ENCODE data around the gene MEF2A. TPM values are rescaled to one million over a fixed set of nuclear protein-coding genes. Genes with fewer than 3 reads are reported as not detected.

MEF2A gene
- total RNA-seq, 4 donors from 2014 or later = 55.3 to 155 (median 105) TPM

- Histone ChIP-seq H3K27ac (peak overlapping the region in 1 of 3 donors; percentile 6), H3K9me3 (no peaks in the 10 kb centered on the region), H3K4me3 (replicated peaks in 1 of 3) (no peak overlapping the region), H3K4me1 (peaks cover 32 to 35% of the 10 kb centered on the region in 2 donors), H3K27me3 (no peaks in the 10 kb centered on the region), H3K36me3 (no peaks in the 10 kb centered on the region)
- intact Hi-C loops (cut with DNase I) = no loop called here
- 77 to 80% methylated on average over 9 of the region's 9 CpGs for WGBS, 2 donors
- DNase-seq = no peak
- TF ChIP-seq POLR2A (IDR thresholded peaks at IDR 0.05) (no peak), CTCF (IDR thresholded peaks at IDR 0.05) (no peak)
Observed at GRCh38 chr15:99568625-99569352, 3.0 kb downstream of the MEF2A start.

GRCh38 chr15:99571299-99571698, 5.5 kb downstream of the MEF2A start:
- no peaks in the 10 kb centered on the region for H3K9me3 ChIP-seq
- H3K4me1 ChIP-seq = peaks cover 23 to 28% of the 10 kb centered on the region in 2 donors
- H3K4me3 ChIP-seq (replicated peaks in 1 of 3) = no peak overlapping the region
- intact Hi-C loops (cut with DNase I) = no loop called here
- no peak for DNase-seq
- no peak for TF ChIP-seq POLR2A (IDR thresholded peaks at IDR 0.05)
- no peak for TF ChIP-seq CTCF (IDR thresholded peaks at IDR 0.05)
- H3K27me3 ChIP-seq = no peaks in the 10 kb centered on the region
- H3K27ac ChIP-seq = no peak overlapping the region
- H3K36me3 ChIP-seq = no peaks in the 10 kb centered on the region
- 89 to 92% methylated on average over 3 of the region's 3 CpGs for WGBS, 2 donors

- H3K4me3 ChIP-seq (replicated peaks in 1 of 3) = no peak overlapping the region
- no peak overlapping the region for H3K27ac ChIP-seq
- H3K36me3 ChIP-seq = no peaks in the 10 kb centered on the region
- H3K27me3 ChIP-seq = no peaks in the 10 kb centered on the region
- H3K9me3 ChIP-seq = no peaks in the 10 kb centered on the region
- WGBS, 2 donors = 86 to 90% methylated on average over 4 of the region's 4 CpGs
- DNase-seq = no peak
- intact Hi-C loops (cut with DNase I) = no loop called here
- no peak for TF ChIP-seq POLR2A (IDR thresholded peaks at IDR 0.05)
- no peak for TF ChIP-seq CTCF (IDR thresholded peaks at IDR 0.05)
- H3K4me1 ChIP-seq = peaks cover 9 to 26% of the 10 kb centered on the region in 2 donors
Observed at GRCh38 chr15:99574048-99574447, 8.3 kb downstream of the MEF2A start.

- Histone ChIP-seq H3K4me1 (peaks cover 9 to 30% of the 10 kb centered on the region in 2 donors), H3K9me3 (no peaks in the 10 kb centered on the region), H3K27me3 (no peaks in the 10 kb centered on the region), H3K27ac (no peak overlapping the region), H3K36me3 (no peaks in the 10 kb centered on the region), H3K4me3 (replicated peaks in 1 of 3) (no peak overlapping the region)
- intact Hi-C loops (cut with DNase I) = no loop called here
- WGBS, 2 donors = 94 to 95% methylated on average over 6 of the region's 6 CpGs
- no peak for DNase-seq
- TF ChIP-seq CTCF (IDR thresholded peaks at IDR 0.05) = no peak
- TF ChIP-seq POLR2A (IDR thresholded peaks at IDR 0.05) = no peak
Observed at GRCh38 chr15:99574502-99574901, 8.7 kb downstream of the MEF2A start.

- peaks cover 5 to 24% of the 10 kb centered on the region in 2 donors for H3K4me1 ChIP-seq
- H3K27me3 ChIP-seq = no peaks in the 10 kb centered on the region
- no peak overlapping the region for H3K4me3 ChIP-seq (replicated peaks in 1 of 3)
- no peaks in the 10 kb centered on the region for H3K9me3 ChIP-seq
- no peak for TF ChIP-seq POLR2A (IDR thresholded peaks at IDR 0.05)
- H3K36me3 ChIP-seq = no peaks in the 10 kb centered on the region
- H3K27ac ChIP-seq = no peak overlapping the region
- no peak for DNase-seq
- intact Hi-C loops (cut with DNase I) = no loop called here
Observed at GRCh38 chr15:99578809-99579208, 13.0 kb downstream of the MEF2A start.

Data from thyroid gland (tissue), 4 donors.